HG03196 (cell line): ENCODE data around the gene LRRC17.

Experiments used
- ATAC-seq: cut with Tn5 transposase; IDR thresholded peaks from one replicate; pipeline ENCODE4 v1.9.1; 2021; ENCODE audit not compliant: unreplicated experiment

LRRC17 gene

DNA sequence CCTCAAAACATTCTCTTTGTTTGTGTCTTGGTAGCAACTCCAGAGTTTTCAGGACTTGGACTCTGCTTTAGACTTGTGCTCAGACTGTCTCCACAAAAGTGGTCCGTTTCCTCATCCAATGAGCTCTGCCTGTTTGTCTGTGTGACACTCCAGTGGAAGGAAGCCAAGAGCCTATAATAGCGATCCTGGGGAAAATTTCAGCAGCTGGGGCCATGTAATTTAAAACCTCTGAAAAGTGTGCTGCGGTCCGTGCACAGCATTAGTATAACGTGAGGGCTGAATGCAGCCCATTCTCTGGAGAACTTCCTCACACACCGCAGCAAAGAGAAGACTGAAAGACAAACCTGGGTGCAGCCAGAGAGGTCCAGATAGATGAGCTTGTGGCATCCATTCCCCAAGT, at the start of gene LRRC17:
Gene LRRC17 (plus strand): TSS at position 259 of the 400 bp plus-strand sequence. CDS start 20,914 bp downstream, outside the sequence.
- no peak for ATAC-seq

DNA sequence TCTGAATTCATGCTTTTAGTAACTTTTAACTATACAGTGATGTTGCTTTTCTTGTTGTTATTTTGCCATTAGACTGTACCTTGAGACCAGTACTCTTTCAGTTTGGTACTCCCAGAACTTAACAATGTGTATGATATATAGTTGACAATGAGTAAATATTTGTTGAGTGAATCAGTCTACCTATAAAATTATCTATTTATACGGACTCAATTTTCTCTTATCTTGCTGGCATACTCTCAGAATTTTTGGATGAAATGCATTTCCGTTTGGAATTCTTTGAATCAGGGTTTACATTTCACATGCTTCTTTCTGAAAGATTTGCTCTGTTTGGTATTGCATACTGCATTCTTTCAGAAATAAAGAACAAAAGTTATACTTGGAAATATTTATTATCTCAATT, 47.8 kb upstream of the LRRC17 start:
- no peak for ATAC-seq

- no peak for ATAC-seq
Observed at GRCh38 chr7:102866535-102867215, 46.1 kb upstream of the LRRC17 start.

DNA sequence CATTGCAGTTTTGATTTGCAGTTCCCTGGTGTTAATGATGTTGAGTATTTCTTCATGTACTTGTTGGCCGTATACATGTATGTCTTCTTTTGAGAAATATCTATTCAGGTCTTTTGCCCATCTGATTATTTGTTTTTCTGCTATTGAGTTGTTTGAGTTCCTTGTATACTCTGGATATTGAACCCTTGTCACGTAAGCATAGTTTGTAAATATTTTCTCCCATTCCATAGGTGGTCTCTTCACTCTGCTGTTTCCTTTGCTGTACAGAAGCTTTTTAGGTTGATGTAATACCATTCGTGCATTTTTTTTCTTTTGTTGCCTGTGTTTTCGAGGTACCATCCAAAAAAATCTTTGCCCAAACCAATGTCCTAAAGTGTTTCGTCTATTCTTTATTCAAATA, 43.6 kb upstream of the LRRC17 start:
- no peak for ATAC-seq

GRCh38 chr7:102872460-102872859, 40.3 kb upstream of the LRRC17 start:
- no peak for ATAC-seq

- peak; percentile 24 for ATAC-seq
Observed at GRCh38 chr7:102873470-102874165, 39.2 kb upstream of the LRRC17 start.

GRCh38 chr7:102874166-102874829, 38.5 kb upstream of the LRRC17 start:
- peak; percentile 97 for ATAC-seq

- ATAC-seq = no peak
Observed at GRCh38 chr7:102874966-102875365, 37.8 kb upstream of the LRRC17 start.

DNA sequence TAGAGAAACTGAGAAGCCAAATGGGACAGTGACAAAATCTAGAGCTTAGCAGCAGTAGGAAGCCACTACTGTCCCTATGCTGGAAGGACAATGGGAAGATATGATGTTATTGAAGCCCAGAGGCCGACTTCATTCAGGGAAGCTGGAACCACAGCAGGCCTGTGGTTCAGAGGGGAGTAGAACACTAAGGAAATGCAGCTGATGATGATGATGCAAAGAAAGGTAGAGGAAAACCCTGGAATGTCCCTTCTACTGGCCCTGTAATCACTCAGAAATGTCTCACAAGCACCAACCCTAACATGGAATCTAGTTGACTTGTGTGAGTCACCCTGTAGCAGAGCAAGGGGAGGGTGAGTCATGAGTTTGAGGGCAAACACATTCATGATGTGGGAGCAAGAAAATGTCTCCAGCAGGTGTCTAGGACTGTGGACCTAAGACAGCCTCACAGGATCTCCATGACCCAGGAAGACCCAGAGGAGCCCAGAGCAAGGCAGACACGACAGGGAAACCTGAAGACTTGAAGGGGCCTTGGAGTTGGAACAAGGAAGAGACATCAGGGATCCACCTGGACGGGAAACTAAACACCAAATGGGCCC, 37.0 kb upstream of the LRRC17 start:
- ATAC-seq = no peak

DNA sequence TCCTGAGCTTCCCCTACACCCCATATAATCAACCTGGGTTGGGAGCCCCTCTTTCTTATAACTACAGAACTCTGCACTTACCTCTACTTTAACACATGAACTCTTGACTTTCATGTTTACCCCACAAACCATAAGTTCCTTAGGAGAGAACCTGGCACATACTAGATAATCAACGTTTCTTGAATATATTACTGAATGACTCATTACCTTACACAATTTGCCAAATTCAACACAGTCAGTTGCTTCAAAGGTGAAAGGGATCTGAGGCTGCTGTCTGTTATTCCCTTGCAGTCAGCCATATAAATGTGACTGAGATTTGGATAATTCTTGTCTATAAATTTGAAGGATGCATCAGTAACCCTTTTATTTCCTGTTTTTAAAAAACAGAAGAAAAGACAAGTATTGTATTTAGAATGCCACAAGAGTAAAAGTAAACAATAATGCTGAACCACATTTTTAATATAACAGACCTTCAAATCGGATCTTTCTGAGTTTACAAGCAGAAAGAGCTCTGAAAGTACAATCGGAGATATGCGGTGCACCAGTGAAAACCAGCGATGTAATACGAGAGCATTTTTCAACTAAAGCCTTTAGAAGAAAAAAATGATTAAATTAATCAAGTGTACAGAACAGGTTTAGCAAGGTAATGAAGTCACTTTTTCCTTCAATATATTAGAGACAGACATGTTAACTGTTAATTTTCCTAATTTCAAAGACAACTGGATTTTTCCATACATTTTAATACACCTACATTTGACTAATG, 29.5 kb upstream of the LRRC17 start:
- no peak for ATAC-seq

- ATAC-seq = no peak
Observed at GRCh38 chr7:102888561-102889233, 24.1 kb upstream of the LRRC17 start.

DNA sequence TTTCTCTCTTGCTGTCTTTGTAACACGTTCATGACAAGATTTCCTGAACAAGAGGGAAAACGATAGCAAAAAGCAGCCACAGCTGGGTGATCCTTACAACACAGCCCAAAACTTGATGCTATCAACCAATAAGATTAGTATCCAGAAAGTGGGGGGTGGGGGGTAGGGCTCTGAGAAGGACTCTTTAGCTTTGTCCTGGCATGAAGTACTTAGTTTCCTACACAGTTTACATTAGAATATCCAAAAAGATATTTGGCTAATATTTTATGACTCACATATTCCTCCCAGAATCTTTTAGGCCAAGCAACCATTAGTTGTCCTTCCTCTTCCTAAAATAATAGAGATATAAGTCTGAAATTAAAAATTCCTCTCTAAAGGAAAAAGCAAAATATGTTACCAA, 22.9 kb upstream of the LRRC17 start:
- no peak for ATAC-seq

- ATAC-seq = no peak
Observed at GRCh38 chr7:102890292-102890970, 22.4 kb upstream of the LRRC17 start.

DNA sequence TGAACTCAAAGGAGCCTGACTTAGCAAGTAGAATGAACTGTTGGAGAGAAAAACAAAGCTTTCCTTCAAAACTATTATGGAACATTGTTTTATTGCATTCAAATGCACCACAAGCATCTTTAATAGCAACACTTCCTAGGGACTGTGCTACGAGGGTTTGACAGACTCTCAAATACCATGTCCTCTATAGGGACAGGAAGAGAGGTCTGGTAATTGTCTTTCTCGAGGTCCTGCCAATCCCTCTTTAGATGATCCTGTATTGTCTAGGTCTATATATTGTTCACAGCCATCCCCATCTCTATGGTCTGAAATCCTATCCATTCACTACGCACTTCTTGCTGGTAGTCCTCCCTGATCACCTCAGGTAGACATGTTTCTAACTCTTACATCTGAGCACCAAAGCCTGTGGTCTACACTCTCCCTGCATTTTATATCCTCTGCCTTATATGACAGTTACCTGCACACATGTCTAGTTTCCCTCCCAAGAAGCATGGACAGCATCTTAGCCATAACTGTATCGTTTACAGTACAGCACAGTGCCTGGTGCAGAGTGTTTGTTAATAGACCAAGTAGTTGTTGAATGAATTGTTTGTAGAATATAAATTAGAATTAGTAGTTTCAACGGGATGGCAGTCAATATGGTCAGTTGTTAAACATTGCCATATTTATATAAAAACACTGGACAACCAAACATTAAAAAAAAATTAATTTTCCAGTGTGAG, 21.7 kb upstream of the LRRC17 start:
- no peak for ATAC-seq

- no peak for ATAC-seq
Observed at GRCh38 chr7:102891693-102892261, 21.0 kb upstream of the LRRC17 start.

- ATAC-seq = no peak
Observed at GRCh38 chr7:102892631-102893278, 20.0 kb upstream of the LRRC17 start.

GRCh38 chr7:102895602-102896001, 17.2 kb upstream of the LRRC17 start:
- no peak for ATAC-seq

- no peak for ATAC-seq
Observed at GRCh38 chr7:102896585-102896984, 16.2 kb upstream of the LRRC17 start.
